Osteocyte (in vitro differentiated cells): Measurements from ENCODE around the gene C3. TPM values are rescaled to one million over a fixed set of nuclear protein-coding genes. Genes with fewer than 3 reads are reported as not detected.

ENCODE experiments used
- DNase-seq: peaks from one replicate; pipeline ENCODE4 v3.0.0; 2021; ENCODE audit warnings: mixed read lengths; ENCODE audit not compliant: unreplicated experiment; ENCODE audit errors: extremely low spot score
- H3K27ac Mint-ChIP-seq: one replicate; pipeline ENCODE4 v1.8.0; 2021; ENCODE audit warnings: mild to moderate bottlenecking, mixed read lengths; ENCODE audit not compliant: unreplicated experiment
- H3K27me3 Mint-ChIP-seq: one replicate; pipeline ENCODE4 v1.8.0; 2021; ENCODE audit warnings: mixed read lengths; ENCODE audit not compliant: unreplicated experiment
- H3K36me3 Mint-ChIP-seq: one replicate; pipeline ENCODE4 v1.8.0; 2021; ENCODE audit warnings: mixed read lengths; ENCODE audit not compliant: unreplicated experiment
- H3K4me1 Mint-ChIP-seq: one replicate; pipeline ENCODE4 v1.8.0; 2021; ENCODE audit warnings: mixed read lengths; ENCODE audit not compliant: unreplicated experiment
- H3K4me3 Mint-ChIP-seq: one replicate; pipeline ENCODE4 v1.8.0; 2021; ENCODE audit warnings: mild to moderate bottlenecking, moderate library complexity, mixed read lengths; ENCODE audit not compliant: unreplicated experiment
- H3K9me3 Mint-ChIP-seq: one replicate; pipeline ENCODE4 v1.8.0; 2021; ENCODE audit warnings: mixed read lengths; ENCODE audit not compliant: unreplicated experiment
- CTCF ChIP-seq: fragments of 200-600 bp; sonication (generic); IDR thresholded peaks from 2 replicates; pipeline ENCODE4 v1.5.0; 2021; ENCODE audit warnings: antibody characterized with exemption, mild to moderate bottlenecking, moderate library complexity
- total RNA-seq: library from RNA; stranded (reverse); gene quantifications from 2 replicates; pipeline ENCODE4 v1.2.1, GENCODE V29; 2021

Gene C3
- total RNA-seq, 1 donor from 2014 or later, result 0.56 TPM

GRCh38 chr19:6717036-6717435 is 3.4 kb downstream of the C3 start:
- Mint-ChIP-seq H3K36me3 (no peaks in the 10 kb centered on the region), H3K4me3 (no peak overlapping the region), H3K4me1 (no peaks in the 10 kb centered on the region), H3K9me3 (no peaks in the 10 kb centered on the region), H3K27me3 (peaks cover 24% of the 10 kb centered on the region), H3K27ac (no peak overlapping the region)
- DNase-seq, result no peak
- TF ChIP-seq CTCF, result peak; percentile 7

- DNase-seq, result no peak
- Mint-ChIP-seq H3K27ac (no peak overlapping the region), H3K36me3 (no peaks in the 10 kb centered on the region), H3K27me3 (peaks cover 23% of the 10 kb centered on the region), H3K9me3 (no peaks in the 10 kb centered on the region), H3K4me1 (no peaks in the 10 kb centered on the region), H3K4me3 (no peak overlapping the region)
- TF ChIP-seq CTCF, result no peak
These were observed 3.9 kb downstream of the C3 start for GRCh38 chr19:6716610-6716970.

GRCh38 chr19:6714749-6715555 is 5.5 kb downstream of the C3 start:
- DNase-seq, result no peak
- peaks cover 29% of the 10 kb centered on the region for H3K27me3 Mint-ChIP-seq
- H3K4me3 Mint-ChIP-seq, result no peak overlapping the region
- no peaks in the 10 kb centered on the region for H3K36me3 Mint-ChIP-seq
- TF ChIP-seq CTCF, result no peak
- no peaks in the 10 kb centered on the region for H3K4me1 Mint-ChIP-seq
- H3K9me3 Mint-ChIP-seq, result no peaks in the 10 kb centered on the region
- no peak overlapping the region for H3K27ac Mint-ChIP-seq

- no peaks in the 10 kb centered on the region for H3K9me3 Mint-ChIP-seq
- H3K4me3 Mint-ChIP-seq, result no peak overlapping the region
- H3K36me3 Mint-ChIP-seq, result no peaks in the 10 kb centered on the region
- no peaks in the 10 kb centered on the region for H3K4me1 Mint-ChIP-seq
- no peak for DNase-seq
- no peak overlapping the region for H3K27ac Mint-ChIP-seq
- peaks cover 28% of the 10 kb centered on the region for H3K27me3 Mint-ChIP-seq
- no peak for TF ChIP-seq CTCF
These were observed 6.4 kb downstream of the C3 start for GRCh38 chr19:6713773-6714692.
